SK-N-SH (cell line): ENCODE measurements around the gene HOXD10. TPM values are rescaled to one million over a fixed set of nuclear protein-coding genes. Genes with fewer than 3 reads are reported as not detected.

Experiments used
- CTCF ChIA-PET: fragments of 300-600, 350-600 bp; formaldehyde crosslinking; extraction: SDS; loops from one replicate; lab custom pipeline; 2021; lab: Yijun Ruan, JAX
- POLR2A ChIA-PET: fragments of 350-600 bp; sonication (Branson Sonifier 250); formaldehyde crosslinking; extraction: SDS; loops from one replicate; lab custom pipeline; 2020; ENCODE audit warnings: antibody characterized with exemption, inconsistent platforms; lab: Yijun Ruan, JAX
- DNase-seq: peaks from one replicate; pipeline ENCODE4 v3.0.0; 2012
- H2AFZ ChIP-seq: fragments of 200-600 bp; sonication (generic); 2 replicates; pipeline ENCODE4 v1.8.1; 2016; ENCODE audit warnings: antibody characterized with exemption, mild to moderate bottlenecking, low read depth
- H3F3A ChIP-seq: fragments of 200-600 bp; sonication (generic); replicated peaks from 2 replicates; pipeline ENCODE3; 2016; ENCODE audit warnings: antibody characterized with exemption, mild to moderate bottlenecking; ENCODE audit not compliant: insufficient read depth
- H3K27ac ChIP-seq, 2 experiments: fragments of 200-500 bp in 1 of 2; fragments of 200-600 bp in 1 of 2; sonication (Bioruptor generic) in 1 of 2; sonication (generic), shearing (Covaris generic) in 1 of 2; 2 replicates each; pipeline versions ENCODE4 v1.5.1 to v1.6.1; 2014 to 2016; ENCODE audit warnings: low read depth in 2 of 2, inconsistent platforms in 1 of 2, low read length in 1 of 2, mild to moderate bottlenecking in 1 of 2, mixed read lengths in 1 of 2
- H3K27me3 ChIP-seq: fragments of 200-600 bp; sonication (generic), shearing (Covaris generic); 2 replicates; pipeline ENCODE4 v1.6.1; 2016; ENCODE audit warnings: mixed run types; ENCODE audit not compliant: insufficient read depth
- H3K36me3 ChIP-seq, 2 experiments: fragments of 200-500 bp in 1 of 2; fragments of 200-600 bp in 1 of 2; sonication (Bioruptor generic) in 1 of 2; sonication (generic) in 1 of 2; replicated peaks in 1 of 2; 2 replicates each; pipeline versions ENCODE3 to v1.5.1; 2014 to 2016; ENCODE audit warnings: low read length in 1 of 2, mild to moderate bottlenecking in 1 of 2; ENCODE audit not compliant: insufficient read depth in 2 of 2, control insufficient read depth in 1 of 2
- H3K4me1 ChIP-seq, 2 experiments: fragments of 200-500 bp in 1 of 2; fragments of 200-600 bp in 1 of 2; sonication (Bioruptor generic) in 1 of 2; sonication (generic), shearing (Covaris generic) in 1 of 2; 2 replicates each; pipeline versions ENCODE4 v1.5.1 to v1.6.1; 2014 to 2016; ENCODE audit warnings: low read depth in 1 of 2, low read length in 1 of 2, mixed run types in 1 of 2; ENCODE audit not compliant: insufficient read depth in 2 of 2, control insufficient read depth in 1 of 2
- H3K4me2 ChIP-seq: fragments of 200-600 bp; sonication (generic), shearing (Covaris generic); 2 replicates; pipeline ENCODE4 v1.6.1; 2017; ENCODE audit warnings: mixed run types
- H3K4me3 ChIP-seq, 2 experiments: fragments of 200-500 bp in 1 of 2; fragments of 200-600 bp in 1 of 2; sonication (Bioruptor generic) in 1 of 2; sonication (generic), shearing (Covaris generic) in 1 of 2; 2 replicates each; pipeline versions ENCODE4 v1.5.1 to v1.8.1; 2014 to 2016; ENCODE audit warnings: low read depth in 2 of 2, inconsistent platforms in 1 of 2, low read length in 1 of 2, mild to moderate bottlenecking in 1 of 2, mixed read lengths in 1 of 2, moderate library complexity in 1 of 2
- H3K79me2 ChIP-seq: fragments of 200-600 bp; sonication (generic); 2 replicates; pipeline ENCODE4 v1.8.1; 2017; ENCODE audit warnings: mild to moderate bottlenecking; ENCODE audit not compliant: insufficient read depth
- H3K9ac ChIP-seq: fragments of 200-600 bp; sonication (generic); 2 replicates; pipeline ENCODE4 v1.6.1; 2017; ENCODE audit warnings: mixed run types
- H3K9me2 ChIP-seq: fragments of 200-600 bp; sonication (generic); 2 replicates; pipeline ENCODE4 v1.6.1; 2017; ENCODE audit warnings: mixed run types
- H3K9me3 ChIP-seq: fragments of 200-600 bp; sonication (generic); 2 replicates; pipeline ENCODE4 v1.6.1; 2017; ENCODE audit warnings: mixed run types, mild to moderate bottlenecking, moderate library complexity
- H4K20me1 ChIP-seq: fragments of 200-600 bp; sonication (generic); 2 replicates; pipeline ENCODE4 v1.6.1; 2017; ENCODE audit warnings: mild to moderate bottlenecking, mixed run types; ENCODE audit not compliant: insufficient read depth
- CHD2 ChIP-seq: fragments of 150-350 bp; IDR thresholded peaks from 2 replicates; pipeline ENCODE4 v1.6.1; 2018; ENCODE audit warnings: low read length; ENCODE audit not compliant: partially characterized antibody
- CTCF ChIP-seq: fragments of 200-600 bp; sonication (generic); IDR thresholded peaks from 2 replicates; pipeline ENCODE4 v1.6.1; 2017; ENCODE audit warnings: antibody characterized with exemption, mild to moderate bottlenecking, moderate library complexity
- IRF3 ChIP-seq: fragments of 150-350 bp; IDR thresholded peaks from 2 replicates; pipeline ENCODE4 v1.6.1; 2016; ENCODE audit warnings: mild to moderate bottlenecking, low read depth, low read length
- NFIC ChIP-seq: IDR thresholded peaks from 2 replicates; pipeline ENCODE4 v1.4.0; 2012; ENCODE audit warnings: borderline replicate concordance
- PBX3 ChIP-seq: IDR thresholded peaks from 2 replicates; pipeline ENCODE4; 2012
- RCOR1 ChIP-seq: fragments of 150-350 bp; IDR thresholded peaks from 2 replicates; pipeline ENCODE4 v1.6.1; 2017; ENCODE audit warnings: antibody characterized with exemption, low read length
- SIN3A ChIP-seq: IDR thresholded peaks from 2 replicates; pipeline ENCODE4 v1.6.1; 2012; ENCODE audit warnings: low read depth, mild to moderate bottlenecking, low read length, moderate library complexity, borderline replicate concordance
- SMC3 ChIP-seq: IDR thresholded peaks from 2 replicates; pipeline ENCODE4 v1.6.1; 2012; ENCODE audit warnings: low read depth, low read length, improper control_type of control experiment
- USF1 ChIP-seq: IDR thresholded peaks from 2 replicates; pipeline ENCODE4 v1.4.0; 2012; ENCODE audit warnings: low read depth, borderline replicate concordance
- ZBTB33 ChIP-seq: IDR thresholded peaks from 2 replicates; pipeline ENCODE4 v1.4.0; 2012; ENCODE audit warnings: low read depth, borderline replicate concordance
- WGBS: methylation state at CpG from one replicate; pipeline ENCODE4 v1.1.6; 2017; ENCODE audit warnings: low lambda C conversion rate; 5-methylcytosine and 5-hydroxymethylcytosine counted together
- polyA plus RNA-seq, 3 experiments: library from polyadenylated mRNA; depleted of rRNA; stranded (reverse); fragments of >200 nt; gene quantifications; 2 replicates each; pipeline ENCODE4 v1.2.3, GENCODE V29; 2012

The HOXD10 gene
- polyA plus RNA-seq, 1 of the 3 experiments (the other 2 are of a cell fraction) = 0.10 TPM

- H4K20me1 ChIP-seq = peaks cover 4% of the 10 kb centered on the region; the same call in 1 of the 2 replicates
- H3K4me3 ChIP-seq = no peak overlapping the region
- H3K9ac ChIP-seq = no peak overlapping the region
- H3K36me3 ChIP-seq = no peaks in the 10 kb centered on the region
- H3K9me2 ChIP-seq = no peaks in the 10 kb centered on the region
- CTCF ChIA-PET = interaction anchor here (0.6 to 1.6 kb wide), 3 partner anchors 16 to 709 kb away, joined by 3 to 4 read pairs (median 3); partner anchors contain the start of gene HOXD13
- DNase-seq = no peak
- WGBS = 20% methylated on average over 7 of the region's 7 CpGs
- peaks cover 0 to 10% of the 10 kb centered on the region in 2 experiments; a peak in 1 of 4 replicates for H3K4me1 ChIP-seq
- no peaks in the 10 kb centered on the region for H3K79me2 ChIP-seq
- no peak overlapping the region for H3K4me2 ChIP-seq
- TF ChIP-seq NFIC = no peak
- no peak for TF ChIP-seq CTCF
- TF ChIP-seq SIN3A = no peak
- TF ChIP-seq USF1 = no peak
- no peak for TF ChIP-seq RCOR1
- no peak for TF ChIP-seq CHD2
- TF ChIP-seq IRF3 = no peak
- TF ChIP-seq ZBTB33 = no peak
- TF ChIP-seq SMC3 = no peak
- no peak for TF ChIP-seq PBX3
- TF ChIP-seq, all 33 proteins: peak for 0
- peaks cover 3% of the 10 kb centered on the region for H3F3A ChIP-seq
- no peaks in the 10 kb centered on the region for H3K9me3 ChIP-seq
- no peak overlapping the region for H2AFZ ChIP-seq
- H3K27me3 ChIP-seq = peaks cover 31% of the 10 kb centered on the region
- no peak overlapping the region for H3K27ac ChIP-seq
- POLR2A ChIA-PET = no interaction called here
These were observed 40.5 kb upstream of the HOXD10 start for GRCh38 chr2:176076063-176076462.
